Measurements from ENCODE around the gene SMARCD2. TPM values are rescaled to one million over a fixed set of nuclear protein-coding genes. Genes with fewer than 3 reads are reported as not detected.

Gene SMARCD2
- total RNA-seq, 1 donor from 2014 or later: 21.0 TPM

GRCh38 chr17:63837480-63837879, 5.0 kb downstream of the SMARCD2 start:
- TF ChIP-seq CTCF (IDR thresholded peaks at IDR 0.05; ENCODE audit: borderline replicate concordance): no peak
- Histone ChIP-seq H3K9me3 (replicated peaks) (no peaks in the 10 kb centered on the region), H3K4me3 (no peak overlapping the region), H3K36me3 (peaks cover 49% of the 10 kb centered on the region), H3K4me1 (peaks cover 69% of the 10 kb centered on the region), H3K27me3 (ENCODE audit: low read depth) (no peaks in the 10 kb centered on the region), H3K27ac (replicated peaks) (peak overlapping the region; percentile 98)
- no peak for DNase-seq
- intact Hi-C loops (cut with micrococcal nuclease): no loop called here

GRCh38 chr17:63836811-63837210, 5.7 kb downstream of the SMARCD2 start:
- no peak overlapping the region for H3K4me3 ChIP-seq
- peaks cover 56% of the 10 kb centered on the region for H3K36me3 ChIP-seq
- no peaks in the 10 kb centered on the region for H3K9me3 ChIP-seq (replicated peaks)
- DNase-seq: no peak
- H3K4me1 ChIP-seq: peaks cover 64% of the 10 kb centered on the region
- no peak for TF ChIP-seq CTCF (IDR thresholded peaks at IDR 0.05; ENCODE audit: borderline replicate concordance)
- no peaks in the 10 kb centered on the region for H3K27me3 ChIP-seq (ENCODE audit: low read depth)
- H3K27ac ChIP-seq (replicated peaks): peak overlapping the region; percentile 98
- intact Hi-C loops (cut with micrococcal nuclease): no loop called here

GRCh38 chr17:63835167-63835720, 7.2 kb downstream of the SMARCD2 start:
- no peaks in the 10 kb centered on the region for H3K27me3 ChIP-seq (ENCODE audit: low read depth)
- intact Hi-C loops (cut with micrococcal nuclease): no loop called here
- H3K36me3 ChIP-seq: peaks cover 71% of the 10 kb centered on the region
- peaks cover 52% of the 10 kb centered on the region for H3K4me1 ChIP-seq
- peak overlapping the region; percentile 50 for H3K27ac ChIP-seq (replicated peaks)
- H3K4me3 ChIP-seq: no peak overlapping the region
- no peak for TF ChIP-seq CTCF (IDR thresholded peaks at IDR 0.05; ENCODE audit: borderline replicate concordance)
- H3K9me3 ChIP-seq (replicated peaks): no peaks in the 10 kb centered on the region
- no peak for DNase-seq

GRCh38 chr17:63834431-63835166, 7.9 kb downstream of the SMARCD2 start:
- no peaks in the 10 kb centered on the region for H3K9me3 ChIP-seq (replicated peaks)
- intact Hi-C loops (cut with micrococcal nuclease): no loop called here
- DNase-seq: no peak
- peak; percentile 51 for TF ChIP-seq CTCF (IDR thresholded peaks at IDR 0.05; ENCODE audit: borderline replicate concordance)
- no peak overlapping the region for H3K4me3 ChIP-seq
- peak overlapping the region; percentile 50 for H3K27ac ChIP-seq (replicated peaks)
- H3K36me3 ChIP-seq: peaks cover 78% of the 10 kb centered on the region
- no peaks in the 10 kb centered on the region for H3K27me3 ChIP-seq (ENCODE audit: low read depth)
- H3K4me1 ChIP-seq: peaks cover 52% of the 10 kb centered on the region

GRCh38 chr17:63833741-63834373, 8.6 kb downstream of the SMARCD2 start:
- Histone ChIP-seq H3K4me3 (no peak overlapping the region), H3K9me3 (replicated peaks) (no peaks in the 10 kb centered on the region), H3K36me3 (peaks cover 85% of the 10 kb centered on the region), H3K4me1 (peaks cover 52% of the 10 kb centered on the region), H3K27me3 (ENCODE audit: low read depth) (no peaks in the 10 kb centered on the region), H3K27ac (replicated peaks) (no peak overlapping the region)
- no peak for TF ChIP-seq CTCF (IDR thresholded peaks at IDR 0.05; ENCODE audit: borderline replicate concordance)
- no peak for DNase-seq
- intact Hi-C loops (cut with micrococcal nuclease): no loop called here
